A549 (cell line): ENCODE data around the gene C14orf119. TPM values are rescaled to one million over a fixed set of nuclear protein-coding genes. Genes with fewer than 3 reads are reported as not detected.

ENCODE experiments used
- ATAC-seq, 2 experiments: fragments of 200-7000 bp in 1 of 2; fragments of >200 bp in 1 of 2; cut with Nextera tagmentation in 1 of 2; cut with Tn5 transposase in 1 of 2; 3 replicates each; pipeline versions ENCODE4 v1.8.0 to v1.9.1; 2018 to 2020; ENCODE audit warnings: mild to moderate bottlenecking in 1 of 2, moderate library complexity in 1 of 2
- CTCF ChIA-PET: fragments of 300-600 bp; sonication (Branson Sonifier 250); formaldehyde crosslinking; extraction: SDS; loops from one replicate; lab custom pipeline; 2021; ENCODE audit warnings: antibody characterized with exemption, inconsistent platforms; lab: Yijun Ruan, JAX
- POLR2A ChIA-PET: fragments of 350-600 bp; formaldehyde crosslinking; extraction: SDS; loops from one replicate; lab custom pipeline; 2021; ENCODE audit warnings: antibody characterized with exemption, inconsistent platforms; lab: Yijun Ruan, JAX
- DNase-seq, 2 experiments: peaks; one replicate each; pipeline versions ENCODE4 v3.0.0 to v3.0.0-alpha.2; 2011 to 2016; ENCODE audit warnings: low read depth in 1 of 2, low spot score in 1 of 2
- FAIRE-seq: peaks from 2 replicates; lab custom pipeline; 2011; peaks lifted over from hg19 to GRCh38; lab: Jason Lieb, UNC
- H3K27ac ChIP-seq, 2 experiments: fragments of >200 bp; sonication (Bioruptor Twin); formaldehyde crosslinking; 3 replicates each; pipeline ENCODE4 v1.5.1; 2016 to 2017
- H3K4me1 ChIP-seq: fragments of >200 bp; sonication (Bioruptor Twin); formaldehyde crosslinking; 3 replicates; pipeline ENCODE4 v1.6.1; 2016
- H3K4me2 ChIP-seq: fragments of >200 bp; sonication (Bioruptor Twin); formaldehyde crosslinking; 3 replicates; pipeline ENCODE4 v1.6.1; 2016
- H3K4me3 ChIP-seq: fragments of >200 bp; sonication (Bioruptor Twin); formaldehyde crosslinking; 3 replicates; pipeline ENCODE4 v1.5.1; 2016
- H3K9me3 ChIP-seq: fragments of >200 bp; sonication (Bioruptor Twin); formaldehyde crosslinking; 3 replicates; pipeline ENCODE4 v1.6.1; 2016
- BHLHE40 ChIP-seq: IDR thresholded peaks from 2 replicates; pipeline ENCODE4 v1.6.1; 2012; ENCODE audit warnings: low read depth, low read length, inconsistent platforms
- CEBPB ChIP-seq, 2 experiments: fragments of >200 bp in 1 of 2; sonication (Bioruptor Twin) in 1 of 2; formaldehyde crosslinking in 1 of 2; IDR thresholded peaks; 2 replicates each; pipeline ENCODE4 v1.6.1; 2012 to 2016
- CTCF ChIP-seq: fragments of >200 bp; sonication (Bioruptor Twin); formaldehyde crosslinking; IDR thresholded peaks from 3 replicates; pipeline ENCODE4 v1.5.1; 2016
- E2F6 ChIP-seq: IDR thresholded peaks from 2 replicates; pipeline ENCODE4 v1.6.1; 2012; ENCODE audit warnings: low read depth, borderline replicate concordance
- EHMT2 ChIP-seq: fragments of 200-600 bp; sonication (generic); IDR thresholded peaks from 2 replicates; pipeline ENCODE4 v1.6.1; 2016; ENCODE audit warnings: antibody characterized with exemption, low read depth, mild to moderate bottlenecking, moderate library complexity
- ESRRA ChIP-seq: fragments of 150-350 bp; IDR thresholded peaks from 2 replicates; pipeline ENCODE4 v1.6.1; 2014; ENCODE audit warnings: mild to moderate bottlenecking, low read length, borderline replicate concordance
- FOSB ChIP-seq: fragments of 250-450 bp; sonication (Bioruptor Pico); IDR thresholded peaks from 2 replicates; pipeline ENCODE4 v1.5.0; 2020; ENCODE audit warnings: mild to moderate bottlenecking, moderate library complexity
- GATA3 ChIP-seq: IDR thresholded peaks from 2 replicates; pipeline ENCODE4 v1.6.1; 2012; ENCODE audit warnings: borderline replicate concordance
- HEYL ChIP-seq: fragments of 250-450 bp; sonication (Bioruptor Pico); IDR thresholded peaks from 2 replicates; pipeline ENCODE4 v1.8.0; 2021; ENCODE audit warnings: mild to moderate bottlenecking, moderate library complexity
- HMGXB4 ChIP-seq: fragments of 250-450 bp; sonication (Bioruptor Pico); IDR thresholded peaks from 2 replicates; pipeline ENCODE4 v1.5.0; 2021; ENCODE audit warnings: mild to moderate bottlenecking, moderate library complexity, borderline replicate concordance
- HOXA7 ChIP-seq: fragments of 250-450 bp; sonication (Bioruptor Pico); IDR thresholded peaks from 2 replicates; pipeline ENCODE4 v1.5.0; 2020; ENCODE audit warnings: mild to moderate bottlenecking, moderate library complexity
- HOXB5 ChIP-seq: fragments of 250-450 bp; sonication (Bioruptor Pico); IDR thresholded peaks from 2 replicates; pipeline ENCODE4 v1.5.0; 2020; ENCODE audit warnings: mild to moderate bottlenecking, moderate library complexity
- JUNB ChIP-seq: fragments of >200 bp; sonication (Bioruptor Twin); formaldehyde crosslinking; IDR thresholded peaks from 2 replicates; pipeline ENCODE4 v1.6.1; 2016
- KDM1A ChIP-seq: fragments of 200-600 bp; sonication (generic); IDR thresholded peaks from 2 replicates; pipeline ENCODE4 v1.6.1; 2016; ENCODE audit warnings: low read depth, mild to moderate bottlenecking
- MAZ ChIP-seq: fragments of 150-350 bp; IDR thresholded peaks from 2 replicates; pipeline ENCODE4 v1.6.1; 2014; ENCODE audit warnings: antibody characterized with exemption, low read depth, low read length, borderline replicate concordance
- MYC ChIP-seq: IDR thresholded peaks from 2 replicates; pipeline ENCODE4 v1.6.1; 2012; ENCODE audit warnings: mild to moderate bottlenecking, inconsistent platforms, low read length, improper control_type of control experiment, borderline replicate concordance
- NFE2L2 ChIP-seq: fragments of 150-350 bp; conservative IDR thresholded peaks from 2 replicates; pipeline ENCODE4 v1.6.1; 2014; ENCODE audit warnings: low read length
- PBX3 ChIP-seq: IDR thresholded peaks from 2 replicates; pipeline ENCODE4 v1.6.1; 2012
- RAD21 ChIP-seq, 2 experiments: fragments of >200 bp in 1 of 2; sonication (Bioruptor Twin) in 1 of 2; formaldehyde crosslinking in 1 of 2; IDR thresholded peaks in 1 of 2; conservative IDR thresholded peaks in 1 of 2; 2 replicates in 1 of 2; 3 replicates in 1 of 2; pipeline ENCODE4 v1.6.1; 2012 to 2018; ENCODE audit warnings: inconsistent platforms in 1 of 2
- RARB ChIP-seq: fragments of 250-450 bp; sonication (Bioruptor Pico); IDR thresholded peaks from 2 replicates; pipeline ENCODE4 v1.8.0; 2021; ENCODE audit warnings: mild to moderate bottlenecking, moderate library complexity
- RCOR1 ChIP-seq: fragments of 150-350 bp; IDR thresholded peaks from 2 replicates; pipeline ENCODE4 v1.6.1; 2014; ENCODE audit warnings: antibody characterized with exemption, low read length, low read depth
- REST ChIP-seq: fragments of 200-600 bp; sonication (generic); IDR thresholded peaks from 2 replicates; pipeline ENCODE4 v1.6.1; 2016; ENCODE audit warnings: antibody characterized with exemption, mild to moderate bottlenecking, moderate library complexity
- TFCP2L1 ChIP-seq: fragments of 250-450 bp; sonication (Bioruptor Pico); IDR thresholded peaks from 2 replicates; pipeline ENCODE4 v1.5.0; 2021; ENCODE audit warnings: mild to moderate bottlenecking
- USF2 ChIP-seq: fragments of 450-650 bp; IDR thresholded peaks from 2 replicates; pipeline ENCODE4 v1.6.1; 2014; ENCODE audit warnings: antibody characterized with exemption
- ZNF302 ChIP-seq: fragments of 250-450 bp; sonication (Bioruptor Pico); IDR thresholded peaks from 2 replicates; pipeline ENCODE4 v1.9.0; 2021; ENCODE audit warnings: inconsistent platforms, mild to moderate bottlenecking, moderate library complexity
- WGBS: methylation state at CpG from one replicate; pipeline ENCODE4 v1.1.6; 2017; ENCODE audit errors: missing lambda C conversion rate; 5-methylcytosine and 5-hydroxymethylcytosine counted together
- polyA plus RNA-seq, 4 experiments: library from polyadenylated mRNA; depleted of rRNA in 3 of 4; stranded (reverse); fragments of >200 nt; fragmentation: RNase III in 1 of 4; extraction: RNeasy Plus Mini Kit Qiagen cat#74134 plus additional on column Dnase treatment in 1 of 4; gene quantifications; 2 replicates in 3 of 4; 3 replicates in 1 of 4; pipeline ENCODE4 v1.2.3, GENCODE V29; 2011 to 2017

Gene C14orf119
- polyA plus RNA-seq, 2 of the 4 experiments (the other 2 are of a cell fraction): 82.5 to 102 TPM

GRCh38 chr14:23146351-23146910 lies 51.1 kb downstream of the C14orf119 start:
- FAIRE-seq (no peak), ATAC-seq (no peak; a peak in 1 of 6 replicates), DNase-seq (no peak)
- 53% methylated on average over 2 of the region's 2 CpGs for WGBS
- Histone ChIP-seq H3K4me3 (no peak overlapping the region), H3K4me2 (peak overlapping the region; percentile 35), H3K9me3 (no peaks in the 10 kb centered on the region), H3K4me1 (peaks cover 36% of the 10 kb centered on the region), H3K27ac (peak overlapping the region; percentile 22 to 50; a peak in 4 of 6 replicates)
- TF ChIP-seq RARB (CRISPR knock-in tag) (no peak), GATA3 (no peak), PBX3 (no peak), E2F6 (no peak), HMGXB4 (no peak), KDM1A (no peak), NFE2L2 (no peak), JUNB (no peak), REST (no peak), USF2 (no peak), HEYL (CRISPR knock-in tag) (no peak), MYC (no peak)
- ChIA-PET POLR2A (no interaction called here), CTCF (interaction anchor here (11.0 to 12.5 kb wide), 2 partner anchors 26 to 41 kb away, joined by 75 to 80 read pairs; partner anchors contain the start of genes CEBPE and SLC7A8)

GRCh38 chr14:23146980-23147379 lies 51.7 kb downstream of the C14orf119 start:
- no peaks in the 10 kb centered on the region for H3K9me3 ChIP-seq
- H3K4me2 ChIP-seq: peak overlapping the region; percentile 35; the same call in 1 of the 3 replicates
- peaks cover 34% of the 10 kb centered on the region for H3K4me1 ChIP-seq
- H3K27ac ChIP-seq: peak overlapping the region; percentile 22 to 50; a peak in 4 of 6 replicates
- H3K4me3 ChIP-seq: no peak overlapping the region
- DNase-seq (no peak), FAIRE-seq (no peak), ATAC-seq (no peak)
- CTCF ChIA-PET: interaction anchor here (0.9 to 12.5 kb wide), 4 partner anchors 25 to 175 kb away, joined by 3 to 80 read pairs (median 39); partner anchors contain the start of genes CEBPE and SLC7A8
- POLR2A ChIA-PET: no interaction called here
- WGBS: 63% methylated on average over 4 of the region's 4 CpGs
- TF ChIP-seq BHLHE40 (no peak), KDM1A (no peak), USF2 (no peak), EHMT2 (no peak), ZNF302 (CRISPR knock-in tag) (no peak), HOXB5 (CRISPR knock-in tag) (no peak), CTCF (no peak), TFCP2L1 (no peak), MAZ (no peak), FOSB (CRISPR knock-in tag) (no peak), CEBPB (IDR thresholded peaks at IDR 0.05) (no peak), HOXA7 (no peak), RCOR1 (no peak), ESRRA (no peak), RAD21 (conservative IDR thresholded peaks at IDR 0.05 in 1 of 2, IDR thresholded peaks at IDR 0.05 in 1 of 2) (no peak)
